Transverse colon (tissue), 4 donors: ENCODE measurements around the gene FGF7. TPM values are rescaled to one million over a fixed set of nuclear protein-coding genes. Genes with fewer than 3 reads are reported as not detected.

Experiments
- DNase-seq: peaks from one replicate; pipeline ENCODE4 v3.0.0-alpha.2; 2019
- H3K27ac ChIP-seq, 4 donors: fragments of 200-600 bp; sonication (generic); 2 replicates each; pipeline ENCODE4 v1.5.1; 2016 to 2018; ENCODE audit warnings: inconsistent platforms in 4 of 4
- H3K27me3 ChIP-seq: fragments of 200-600 bp; sonication (generic); 2 replicates; pipeline ENCODE4 v1.5.1; 2017; ENCODE audit warnings: inconsistent platforms
- H3K36me3 ChIP-seq, 4 donors: fragments of 200-600 bp; sonication (generic); 2 replicates each; pipeline ENCODE4 v1.5.1; 2017 to 2019; ENCODE audit warnings: inconsistent platforms in 4 of 4
- H3K4me1 ChIP-seq, 4 donors: fragments of 200-600 bp; sonication (generic); 2 replicates each; pipeline ENCODE4 v1.5.1; 2017 to 2020; ENCODE audit warnings: inconsistent platforms in 4 of 4
- H3K4me3 ChIP-seq, 4 donors: fragments of 200-600 bp; sonication (generic); 1 replicate in 1 of 4; 2 replicates in 3 of 4; pipeline versions ENCODE4 v1.5.1 to v1.6.1; 2017 to 2019; ENCODE audit warnings: inconsistent platforms in 4 of 4
- H3K9me3 ChIP-seq, 2 donors: fragments of 200-600 bp; sonication (generic); 2 replicates each; pipeline ENCODE4 v1.5.1; 2017 to 2019; ENCODE audit warnings: inconsistent platforms in 2 of 2
- CTCF ChIP-seq, 5 experiments: fragments of 200-600 bp in 3 of 5; fragments of 450-650 bp in 2 of 5; sonication (generic) in 3 of 5; IDR thresholded peaks; 1 replicate in 2 of 5; 2 replicates in 3 of 5; pipeline ENCODE4 v1.5.1; 2016 to 2017; ENCODE audit warnings: antibody characterized with exemption in 5 of 5, inconsistent platforms in 3 of 5, mild to moderate bottlenecking in 2 of 5, moderate library complexity in 1 of 5
- EP300 ChIP-seq: sonication (generic); formaldehyde crosslinking; IDR thresholded peaks from one replicate; pipeline ENCODE4 v1.6.1; 2017; ENCODE audit warnings: antibody characterized with exemption, low read depth
- POLR2A ChIP-seq: fragments of 450-650 bp; IDR thresholded peaks from one replicate; pipeline ENCODE4 v1.6.1; 2016; ENCODE audit warnings: antibody characterized with exemption, mild to moderate bottlenecking, moderate library complexity
- POLR2AphosphoS5 ChIP-seq, 3 donors: sonication (generic); formaldehyde crosslinking; IDR thresholded peaks; one replicate each; pipeline ENCODE4 v1.6.1; 2016; ENCODE audit warnings: antibody characterized with exemption in 3 of 3
- WGBS, 2 donors: methylation state at CpG; one replicate each; pipeline ENCODE4 v1.1.5; 2018; ENCODE audit warnings: low coverage in 1 of 2; 5-methylcytosine and 5-hydroxymethylcytosine counted together
- in situ Hi-C, 4 donors: fragments of 200-750 bp; cut with MboI; loops; one replicate each; pipeline versions ENCODE4 v1.15.0 to v1.15.1; 2017; ENCODE audit warnings: low sequenced_read_pairs in 3 of 4, low pct_ligation_motif_present in 1 of 4, low pct_unique_long_range_greater_than_20kb in 1 of 4
- intact Hi-C: fragments of 100-400 bp; cut with DNase I; formaldehyde crosslinking; loops from one replicate; pipeline ENCODE4 v1.15.1; 2023; ENCODE audit warnings: low total_unique reads
- total RNA-seq, 4 donors: library from RNA; depleted of rRNA; stranded (reverse); fragments of >200 nt; gene quantifications; one replicate each; pipeline ENCODE4 v1.1.0, GENCODE V29; 2016

FGF7 gene
- total RNA-seq, 4 donors from 2014 or later = 11.2 to 18.6 (median 17.9) TPM

GRCh38 chr15:49462232-49462844, 39.3 kb downstream of the FGF7 start:
- H3K9me3 ChIP-seq = no peaks in the 10 kb centered on the region
- no peaks in the 10 kb centered on the region for H3K27me3 ChIP-seq
- in situ Hi-C loops = no loop called here
- TF ChIP-seq CTCF (IDR thresholded peaks at IDR 0.05) = no peak
- TF ChIP-seq POLR2A = no peak
- no peak for TF ChIP-seq EP300
- no peak for TF ChIP-seq POLR2AphosphoS5 (IDR thresholded peaks at IDR 0.05)
- H3K36me3 ChIP-seq = no peaks in the 10 kb centered on the region
- intact Hi-C loops = no loop called here
- H3K27ac ChIP-seq = peak overlapping the region; percentile 24 to 53 (median 36)
- H3K4me3 ChIP-seq = no peak overlapping the region
- WGBS, 2 donors = 48 to 62% methylated on average over 2 of the region's 2 CpGs
- DNase-seq = no peak
- H3K4me1 ChIP-seq = peaks cover 0 to 22% (median 0%) of the 10 kb centered on the region in 4 donors

- no peak overlapping the region for H3K4me3 ChIP-seq
- TF ChIP-seq POLR2A (no peak), POLR2AphosphoS5 (IDR thresholded peaks at IDR 0.05) (no peak), EP300 (no peak), CTCF (IDR thresholded peaks at IDR 0.05) (no peak)
- H3K27ac ChIP-seq = no peak overlapping the region
- H3K4me1 ChIP-seq = peaks cover 0 to 26% (median 0%) of the 10 kb centered on the region in 4 donors
- WGBS, 2 donors = 77 to 80% methylated on average over 3 of the region's 3 CpGs
- no peaks in the 10 kb centered on the region for H3K27me3 ChIP-seq
- no peaks in the 10 kb centered on the region for H3K36me3 ChIP-seq
- in situ Hi-C loops = no loop called here
- intact Hi-C loops = no loop called here
- H3K9me3 ChIP-seq = no peaks in the 10 kb centered on the region
- DNase-seq = no peak
Measured at GRCh38 chr15:49464522-49464921, 41.5 kb downstream of the FGF7 start.

- no peak for TF ChIP-seq CTCF (IDR thresholded peaks at IDR 0.05)
- TF ChIP-seq EP300 = no peak
- no peak for TF ChIP-seq POLR2AphosphoS5 (IDR thresholded peaks at IDR 0.05)
- TF ChIP-seq POLR2A = no peak
- Histone ChIP-seq H3K9me3 (no peaks in the 10 kb centered on the region), H3K36me3 (no peaks in the 10 kb centered on the region), H3K4me1 (peaks cover 0 to 23% (median 0%) of the 10 kb centered on the region in 4 donors), H3K27ac (peak overlapping the region; percentile 21 to 58 (median 38)), H3K4me3 (no peak overlapping the region), H3K27me3 (no peaks in the 10 kb centered on the region)
- intact Hi-C loops = no loop called here
- in situ Hi-C loops = no loop called here
- WGBS, 2 donors = 93 to 100% methylated on average over 1 of the region's 1 CpG
- no peak for DNase-seq
Measured at GRCh38 chr15:49466119-49466518, 43.1 kb downstream of the FGF7 start.

GRCh38 chr15:49467746-49468480, 44.9 kb downstream of the FGF7 start:
- Histone ChIP-seq H3K36me3 (no peaks in the 10 kb centered on the region), H3K9me3 (no peaks in the 10 kb centered on the region), H3K4me3 (no peak overlapping the region), H3K27ac (peak overlapping the region in 3 of 4 donors; percentile 34 to 58 (median 53)), H3K27me3 (no peaks in the 10 kb centered on the region), H3K4me1 (peaks cover 0 to 26% (median 0%) of the 10 kb centered on the region in 4 donors)
- TF ChIP-seq EP300 = no peak
- TF ChIP-seq POLR2AphosphoS5 (IDR thresholded peaks at IDR 0.05) = no peak
- no peak for TF ChIP-seq POLR2A
- TF ChIP-seq CTCF (IDR thresholded peaks at IDR 0.05) = no peak
- no peak for DNase-seq
- 63 to 100% methylated on average over 2 to 3 of the region's 3 CpGs for WGBS, 2 donors
- in situ Hi-C loops (no loop called here), intact Hi-C loops (no loop called here)
